Subcutaneous adipose tissue (tissue), 4 donors: ENCODE results near the gene QTRT2. TPM values are rescaled to one million over a fixed set of nuclear protein-coding genes. Genes with fewer than 3 reads are reported as not detected.

ENCODE experiments used
- CTCF ChIP-seq: fragments of 450-650 bp; IDR thresholded peaks from one replicate; pipeline ENCODE4 v1.5.1; 2016; ENCODE audit warnings: low read depth, mild to moderate bottlenecking, control low read depth, antibody characterized with exemption, moderate library complexity
- total RNA-seq, 4 donors: library from RNA; depleted of rRNA; stranded (reverse); fragments of >200 nt; gene quantifications; one replicate each; pipeline ENCODE4 v1.1.0, GENCODE V29; 2016

Gene QTRT2
- total RNA-seq, 4 donors from 2014 or later, result 13.4 to 22.2 (median 18.1) TPM

DNA sequence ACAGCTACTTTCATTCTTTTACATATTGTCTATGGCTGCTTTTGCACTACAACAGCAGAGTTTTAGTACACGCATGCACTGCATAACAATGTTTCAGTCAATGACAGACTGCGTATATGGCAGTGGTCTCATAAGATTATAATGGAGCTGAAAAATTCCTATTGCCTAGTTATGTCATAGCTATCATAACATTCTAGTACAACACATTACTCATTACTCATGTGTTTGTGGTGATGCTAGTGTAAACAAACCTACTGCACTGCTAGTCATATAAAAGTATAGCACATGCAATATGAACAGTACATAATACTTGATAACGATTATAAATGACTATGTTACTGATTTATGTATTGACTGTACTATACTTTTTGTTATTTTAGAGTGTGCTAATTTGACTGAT is 47.9 kb downstream of the QTRT2 start:
- no peak for TF ChIP-seq CTCF

DNA sequence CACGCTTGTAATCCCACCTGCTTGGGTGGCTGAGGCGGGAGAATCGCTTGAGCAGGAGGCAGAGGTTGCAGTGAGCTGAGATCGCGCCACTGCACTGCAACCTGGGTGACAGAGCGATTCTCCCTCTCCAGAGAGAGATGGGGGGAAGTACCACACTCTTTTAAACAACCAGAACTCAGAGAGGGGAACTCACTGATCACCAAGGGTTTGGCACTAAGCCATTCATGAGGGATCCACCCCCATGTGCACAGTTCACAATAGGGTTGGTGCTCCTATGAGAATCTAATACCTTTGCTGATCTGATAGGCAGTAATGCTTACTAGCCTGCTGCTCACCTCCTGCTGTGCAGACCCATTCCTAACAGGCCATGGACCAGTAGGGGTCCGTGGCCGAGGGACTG is 51.6 kb downstream of the QTRT2 start:
- TF ChIP-seq CTCF, result no peak

- TF ChIP-seq CTCF, result no peak
Observed at GRCh38 chr3:114110439-114110838, 53.9 kb downstream of the QTRT2 start.

- no peak for TF ChIP-seq CTCF
Observed at GRCh38 chr3:114111060-114111770, 54.7 kb downstream of the QTRT2 start.

GRCh38 chr3:114112696-114113095 is 56.2 kb downstream of the QTRT2 start:
- no peak for TF ChIP-seq CTCF

- TF ChIP-seq CTCF, result no peak
Observed at GRCh38 chr3:114114719-114115118, 58.2 kb downstream of the QTRT2 start.

DNA sequence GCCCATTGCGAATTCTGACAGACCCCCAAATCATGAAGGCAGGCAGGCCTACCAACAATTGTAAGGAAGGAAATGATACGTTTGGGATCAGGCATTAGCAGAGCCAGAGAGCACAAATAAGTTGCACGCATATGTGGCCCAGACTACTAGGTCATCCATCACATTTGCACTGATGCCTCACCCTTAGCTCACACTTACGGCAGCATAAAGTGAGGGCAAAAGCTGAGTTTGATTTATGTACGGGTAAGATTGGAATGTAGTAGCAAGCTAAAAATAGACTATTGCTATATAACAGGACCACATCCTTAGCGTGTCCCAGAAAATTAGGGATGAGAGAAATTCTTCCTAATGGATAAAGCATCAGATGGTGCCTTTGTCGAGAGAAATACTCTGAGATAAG is 58.6 kb downstream of the QTRT2 start:
- no peak for TF ChIP-seq CTCF
